K562 (cell line): ENCODE data around the gene PPP1R16B. TPM values are rescaled to one million over a fixed set of nuclear protein-coding genes. Genes with fewer than 3 reads are reported as not detected.

Experiments
- BCOR ChIP-seq: fragments of 450-650 bp; IDR thresholded peaks from 2 replicates; pipeline ENCODE4 v1.6.1; 2016
- CHD2 ChIP-seq: IDR thresholded peaks from 2 replicates; pipeline ENCODE4 v1.6.1; 2011; ENCODE audit warnings: low read depth, low read length
- FOSL1 ChIP-seq: fragments of 200-800 bp; sonication (Bioruptor generic); conservative IDR thresholded peaks from 2 replicates; pipeline ENCODE4 v1.6.1; 2016; ENCODE audit warnings: missing genetic modification characterization, missing compliant biosample characterization
- SNRNP70 ChIP-seq: fragments of 200-400 bp; formaldehyde crosslinking; optimal IDR thresholded peaks from 2 replicates; pipeline ENCODE3; 2017; ENCODE audit warnings: low read depth, low read length
- ZNF197 ChIP-seq: fragments of 200-800 bp; sonication (Bioruptor generic); IDR thresholded peaks from 2 replicates; pipeline ENCODE4 v1.6.1; 2016; ENCODE audit warnings: low read depth, missing genetic modification characterization, missing compliant biosample characterization
- ZNF584 ChIP-seq: fragments of 200-800 bp; sonication (Bioruptor generic); IDR thresholded peaks from 2 replicates; pipeline ENCODE4 v1.6.1; 2016; ENCODE audit warnings: low read depth, mild to moderate bottlenecking, missing genetic modification characterization, missing compliant biosample characterization
- polyA plus RNA-seq, 8 experiments: library from polyadenylated mRNA; depleted of rRNA in 4 of 8; stranded (reverse) in 5 of 8; unstranded in 3 of 8; fragments of >200 nt; fragmentation: Nextera tagmentation in 2 of 8; fragmentation: Illumina TruSeq in 1 of 8; extraction: Ambion mirVana in 2 of 8; extraction: Trizol in 1 of 8; gene quantifications; 2 replicates each; pipeline versions ENCODE4 v1.2.1 to v1.2.3, GENCODE V29; 2011 to 2014; ENCODE audit warnings: inconsistent platforms in 1 of 8, missing spikeins in 1 of 8
- total RNA-seq, 7 experiments: library from RNA; depleted of rRNA in 6 of 7; stranded (reverse); fragments of >200 nt in 6 of 7; fragmentation: Illumina TruSeq in 2 of 7; extraction: Trizol in 2 of 7; gene quantifications; 2 replicates each; pipeline versions ENCODE4 v1.2.1 to v1.2.3, GENCODE V29; 2011 to 2021; ENCODE audit warnings: low replicate concordance in 1 of 7
- TF ChIP-seq, protein P1 (sequence below): fragments of 250-450 bp; sonication (Bioruptor Pico); IDR thresholded peaks from 2 replicates; pipeline ENCODE4 v1.5.0; 2020; ENCODE audit warnings: mild to moderate bottlenecking, borderline replicate concordance
- TF ChIP-seq, protein P2 (sequence below): fragments of 250-450 bp; sonication (Bioruptor Pico); IDR thresholded peaks from 2 replicates; pipeline ENCODE4 v1.5.0; 2021; ENCODE audit warnings: mild to moderate bottlenecking, moderate library complexity
- TF ChIP-seq, protein P3 (sequence below): fragments of 200-600 bp; sonication (generic); IDR thresholded peaks from one replicate; pipeline ENCODE4 v1.6.1; 2012; ENCODE audit warnings: mild to moderate bottlenecking, low read depth, low read length, inconsistent platforms

PPP1R16B gene
- total and polyA plus RNA-seq, 9 of the 15 experiments (the other 6 are each of a cell fraction or from before 2014, with no cell fraction given): 1.5 to 11.5 (median 6.8) TPM

DNA sequence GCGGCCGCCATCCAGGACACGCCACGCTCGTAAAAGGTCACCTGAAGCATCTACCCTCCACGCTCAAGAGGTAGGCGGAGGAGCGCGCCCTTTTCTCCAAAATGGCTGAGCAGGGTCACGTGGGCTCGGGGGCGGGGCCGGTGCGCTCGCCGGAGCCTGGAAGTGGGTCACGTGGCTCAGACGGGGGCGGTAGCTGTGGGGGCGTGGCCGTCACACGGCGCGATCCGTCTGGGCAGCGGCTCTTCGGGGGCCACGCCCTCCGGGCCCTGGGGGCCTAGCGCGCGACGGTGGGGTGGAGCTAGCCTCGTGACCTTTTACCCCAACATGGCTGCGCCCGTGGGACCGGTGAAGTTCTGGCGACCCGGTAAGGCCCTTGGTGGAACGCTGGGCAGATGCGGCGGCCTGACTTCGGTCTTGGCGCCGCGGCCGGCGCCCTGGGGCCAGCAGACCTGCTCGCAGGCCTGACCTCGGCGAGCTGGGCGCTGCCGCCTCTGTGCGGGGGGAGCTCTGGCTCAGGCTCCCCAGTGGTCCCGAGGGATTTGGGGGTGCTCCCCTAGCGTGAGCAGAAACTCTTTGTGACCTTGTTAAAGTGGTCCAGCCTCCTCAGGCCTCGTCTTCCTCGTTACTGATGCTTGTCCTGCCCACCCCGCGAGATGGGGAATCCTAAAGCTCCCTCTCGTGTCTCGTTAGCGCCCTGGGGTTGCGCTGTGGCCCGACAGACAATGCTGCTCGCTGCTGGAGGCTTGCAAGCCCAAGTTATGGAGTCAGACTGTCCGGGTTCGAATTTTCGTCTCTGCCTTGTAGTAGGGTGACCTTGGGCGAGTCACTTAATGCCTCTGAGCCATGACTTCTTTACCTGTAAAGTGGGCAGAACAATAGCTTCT, 156.8 kb downstream of the PPP1R16B start, which contains the start of gene DHX35 (continued):
- TF ChIP-seq CHD2: 0 out of 2 replicates have a peak, but pooled peaks have one; percentile 31
- TF ChIP-seq, protein P1, sequence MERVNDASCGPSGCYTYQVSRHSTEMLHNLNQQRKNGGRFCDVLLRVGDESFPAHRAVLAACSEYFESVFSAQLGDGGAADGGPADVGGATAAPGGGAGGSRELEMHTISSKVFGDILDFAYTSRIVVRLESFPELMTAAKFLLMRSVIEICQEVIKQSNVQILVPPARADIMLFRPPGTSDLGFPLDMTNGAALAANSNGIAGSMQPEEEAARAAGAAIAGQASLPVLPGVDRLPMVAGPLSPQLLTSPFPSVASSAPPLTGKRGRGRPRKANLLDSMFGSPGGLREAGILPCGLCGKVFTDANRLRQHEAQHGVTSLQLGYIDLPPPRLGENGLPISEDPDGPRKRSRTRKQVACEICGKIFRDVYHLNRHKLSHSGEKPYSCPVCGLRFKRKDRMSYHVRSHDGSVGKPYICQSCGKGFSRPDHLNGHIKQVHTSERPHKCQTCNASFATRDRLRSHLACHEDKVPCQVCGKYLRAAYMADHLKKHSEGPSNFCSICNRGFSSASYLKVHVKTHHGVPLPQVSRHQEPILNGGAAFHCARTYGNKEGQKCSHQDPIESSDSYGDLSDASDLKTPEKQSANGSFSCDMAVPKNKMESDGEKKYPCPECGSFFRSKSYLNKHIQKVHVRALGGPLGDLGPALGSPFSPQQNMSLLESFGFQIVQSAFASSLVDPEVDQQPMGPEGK (CRISPR knock-in tag): no peak
- TF ChIP-seq, protein P2, sequence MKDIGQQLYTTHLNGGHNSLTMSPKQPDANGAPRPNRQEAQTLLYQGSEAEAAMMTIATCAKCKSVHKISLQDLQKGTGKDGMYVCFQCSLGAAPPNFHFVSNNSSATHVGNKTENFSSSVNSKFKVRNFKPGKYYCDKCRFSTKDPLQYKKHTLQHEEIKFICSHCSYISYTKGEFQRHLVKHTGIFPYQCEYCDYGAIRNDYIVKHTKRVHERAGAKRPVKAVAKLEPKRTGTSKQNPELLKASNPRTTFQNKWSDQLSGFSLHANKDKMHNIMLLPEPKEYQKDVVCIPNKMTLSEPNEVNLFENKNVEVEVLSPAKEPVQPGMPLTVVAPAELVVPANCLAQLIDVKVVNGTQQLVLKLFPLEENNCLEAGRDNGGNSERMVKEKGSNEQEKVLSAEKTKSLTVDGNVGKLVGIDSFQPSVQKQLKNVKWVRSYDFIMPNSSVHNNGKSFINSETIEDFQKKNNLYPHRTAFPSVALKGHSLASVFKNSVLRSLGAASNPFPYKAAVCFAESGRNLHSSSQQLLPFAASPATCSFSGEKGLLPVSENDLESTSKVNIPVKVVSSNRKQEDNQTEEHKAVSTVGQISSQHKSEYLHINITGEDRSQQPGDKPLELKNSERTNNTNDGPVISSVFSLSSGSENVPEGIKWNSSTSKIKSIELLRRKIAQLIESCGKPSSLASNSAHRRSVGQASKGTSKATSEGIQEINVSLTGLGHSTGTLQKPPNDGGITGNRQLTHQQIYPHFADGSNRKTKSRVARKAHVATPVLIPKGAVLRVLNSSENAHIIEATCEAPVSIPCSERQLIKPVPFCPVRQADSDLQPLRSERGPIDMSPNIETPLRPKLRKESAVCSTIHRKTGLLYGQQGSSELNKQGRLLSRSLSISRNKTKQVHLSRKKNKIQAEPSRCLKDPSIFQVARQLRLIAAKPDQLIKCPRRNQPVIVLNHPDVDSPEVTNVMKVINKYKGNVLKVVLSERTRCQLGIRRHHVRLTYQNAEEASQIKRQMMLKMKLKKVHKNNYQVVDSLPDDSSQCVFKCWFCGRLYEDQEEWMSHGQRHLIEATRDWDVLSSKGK (CRISPR knock-in tag): no peak
- TF ChIP-seq, protein P3, sequence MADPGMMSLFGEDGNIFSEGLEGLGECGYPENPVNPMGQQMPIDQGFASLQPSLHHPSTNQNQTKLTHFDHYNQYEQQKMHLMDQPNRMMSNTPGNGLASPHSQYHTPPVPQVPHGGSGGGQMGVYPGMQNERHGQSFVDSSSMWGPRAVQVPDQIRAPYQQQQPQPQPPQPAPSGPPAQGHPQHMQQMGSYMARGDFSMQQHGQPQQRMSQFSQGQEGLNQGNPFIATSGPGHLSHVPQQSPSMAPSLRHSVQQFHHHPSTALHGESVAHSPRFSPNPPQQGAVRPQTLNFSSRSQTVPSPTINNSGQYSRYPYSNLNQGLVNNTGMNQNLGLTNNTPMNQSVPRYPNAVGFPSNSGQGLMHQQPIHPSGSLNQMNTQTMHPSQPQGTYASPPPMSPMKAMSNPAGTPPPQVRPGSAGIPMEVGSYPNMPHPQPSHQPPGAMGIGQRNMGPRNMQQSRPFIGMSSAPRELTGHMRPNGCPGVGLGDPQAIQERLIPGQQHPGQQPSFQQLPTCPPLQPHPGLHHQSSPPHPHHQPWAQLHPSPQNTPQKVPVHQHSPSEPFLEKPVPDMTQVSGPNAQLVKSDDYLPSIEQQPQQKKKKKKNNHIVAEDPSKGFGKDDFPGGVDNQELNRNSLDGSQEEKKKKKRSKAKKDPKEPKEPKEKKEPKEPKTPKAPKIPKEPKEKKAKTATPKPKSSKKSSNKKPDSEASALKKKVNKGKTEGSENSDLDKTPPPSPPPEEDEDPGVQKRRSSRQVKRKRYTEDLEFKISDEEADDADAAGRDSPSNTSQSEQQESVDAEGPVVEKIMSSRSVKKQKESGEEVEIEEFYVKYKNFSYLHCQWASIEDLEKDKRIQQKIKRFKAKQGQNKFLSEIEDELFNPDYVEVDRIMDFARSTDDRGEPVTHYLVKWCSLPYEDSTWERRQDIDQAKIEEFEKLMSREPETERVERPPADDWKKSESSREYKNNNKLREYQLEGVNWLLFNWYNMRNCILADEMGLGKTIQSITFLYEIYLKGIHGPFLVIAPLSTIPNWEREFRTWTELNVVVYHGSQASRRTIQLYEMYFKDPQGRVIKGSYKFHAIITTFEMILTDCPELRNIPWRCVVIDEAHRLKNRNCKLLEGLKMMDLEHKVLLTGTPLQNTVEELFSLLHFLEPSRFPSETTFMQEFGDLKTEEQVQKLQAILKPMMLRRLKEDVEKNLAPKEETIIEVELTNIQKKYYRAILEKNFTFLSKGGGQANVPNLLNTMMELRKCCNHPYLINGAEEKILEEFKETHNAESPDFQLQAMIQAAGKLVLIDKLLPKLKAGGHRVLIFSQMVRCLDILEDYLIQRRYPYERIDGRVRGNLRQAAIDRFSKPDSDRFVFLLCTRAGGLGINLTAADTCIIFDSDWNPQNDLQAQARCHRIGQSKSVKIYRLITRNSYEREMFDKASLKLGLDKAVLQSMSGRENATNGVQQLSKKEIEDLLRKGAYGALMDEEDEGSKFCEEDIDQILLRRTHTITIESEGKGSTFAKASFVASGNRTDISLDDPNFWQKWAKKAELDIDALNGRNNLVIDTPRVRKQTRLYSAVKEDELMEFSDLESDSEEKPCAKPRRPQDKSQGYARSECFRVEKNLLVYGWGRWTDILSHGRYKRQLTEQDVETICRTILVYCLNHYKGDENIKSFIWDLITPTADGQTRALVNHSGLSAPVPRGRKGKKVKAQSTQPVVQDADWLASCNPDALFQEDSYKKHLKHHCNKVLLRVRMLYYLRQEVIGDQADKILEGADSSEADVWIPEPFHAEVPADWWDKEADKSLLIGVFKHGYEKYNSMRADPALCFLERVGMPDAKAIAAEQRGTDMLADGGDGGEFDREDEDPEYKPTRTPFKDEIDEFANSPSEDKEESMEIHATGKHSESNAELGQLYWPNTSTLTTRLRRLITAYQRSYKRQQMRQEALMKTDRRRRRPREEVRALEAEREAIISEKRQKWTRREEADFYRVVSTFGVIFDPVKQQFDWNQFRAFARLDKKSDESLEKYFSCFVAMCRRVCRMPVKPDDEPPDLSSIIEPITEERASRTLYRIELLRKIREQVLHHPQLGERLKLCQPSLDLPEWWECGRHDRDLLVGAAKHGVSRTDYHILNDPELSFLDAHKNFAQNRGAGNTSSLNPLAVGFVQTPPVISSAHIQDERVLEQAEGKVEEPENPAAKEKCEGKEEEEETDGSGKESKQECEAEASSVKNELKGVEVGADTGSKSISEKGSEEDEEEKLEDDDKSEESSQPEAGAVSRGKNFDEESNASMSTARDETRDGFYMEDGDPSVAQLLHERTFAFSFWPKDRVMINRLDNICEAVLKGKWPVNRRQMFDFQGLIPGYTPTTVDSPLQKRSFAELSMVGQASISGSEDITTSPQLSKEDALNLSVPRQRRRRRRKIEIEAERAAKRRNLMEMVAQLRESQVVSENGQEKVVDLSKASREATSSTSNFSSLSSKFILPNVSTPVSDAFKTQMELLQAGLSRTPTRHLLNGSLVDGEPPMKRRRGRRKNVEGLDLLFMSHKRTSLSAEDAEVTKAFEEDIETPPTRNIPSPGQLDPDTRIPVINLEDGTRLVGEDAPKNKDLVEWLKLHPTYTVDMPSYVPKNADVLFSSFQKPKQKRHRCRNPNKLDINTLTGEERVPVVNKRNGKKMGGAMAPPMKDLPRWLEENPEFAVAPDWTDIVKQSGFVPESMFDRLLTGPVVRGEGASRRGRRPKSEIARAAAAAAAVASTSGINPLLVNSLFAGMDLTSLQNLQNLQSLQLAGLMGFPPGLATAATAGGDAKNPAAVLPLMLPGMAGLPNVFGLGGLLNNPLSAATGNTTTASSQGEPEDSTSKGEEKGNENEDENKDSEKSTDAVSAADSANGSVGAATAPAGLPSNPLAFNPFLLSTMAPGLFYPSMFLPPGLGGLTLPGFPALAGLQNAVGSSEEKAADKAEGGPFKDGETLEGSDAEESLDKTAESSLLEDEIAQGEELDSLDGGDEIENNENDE: no peak
- no peak for TF ChIP-seq ZNF197 (CRISPR knock-in tag)
- no peak for TF ChIP-seq ZNF584 (CRISPR knock-in tag)
- TF ChIP-seq SNRNP70: no peak
- TF ChIP-seq FOSL1 (tag): no peak
- peak; percentile 56; the same call in 1 of the 2 replicates for TF ChIP-seq BCOR
